Upper lobe of right lung (tissue), 1 donor: ENCODE results near the gene DDR2. TPM values are rescaled to one million over a fixed set of nuclear protein-coding genes. Genes with fewer than 3 reads are reported as not detected.

Experiments used
- ATAC-seq: fragments of 200-7000 bp; cut with Tn5 transposase; one replicate; pipeline ENCODE4 v1.9.1; 2020; ENCODE audit warnings: mild to moderate bottlenecking, moderate library complexity
- DNase-seq: peaks from one replicate; pipeline ENCODE4 v3.0.0-alpha.2; 2020
- H3K27ac ChIP-seq: fragments of 200-600 bp; one replicate; pipeline ENCODE4 v1.8.0; 2022
- H3K27me3 ChIP-seq: fragments of 200-600 bp; one replicate; pipeline ENCODE4 v1.8.0; 2022; ENCODE audit warnings: mild to moderate bottlenecking
- H3K36me3 ChIP-seq: fragments of 200-600 bp; one replicate; pipeline ENCODE4 v1.8.0; 2022
- H3K4me1 ChIP-seq: fragments of 200-600 bp; one replicate; pipeline ENCODE4 v1.8.0; 2022
- H3K4me3 ChIP-seq: fragments of 200-600 bp; one replicate; pipeline ENCODE4 v1.8.0; 2022; ENCODE audit warnings: mild to moderate bottlenecking
- H3K9me3 ChIP-seq: fragments of 200-600 bp; one replicate; pipeline ENCODE4 v1.8.0; 2022
- intact Hi-C: fragments of 100-400 bp; cut with DNase I; formaldehyde crosslinking; loops from one replicate; pipeline ENCODE4 v1.11.0; 2022
- total RNA-seq: library from RNA; stranded (reverse); fragmentation: NEBNext Ultra II Directional; extraction: Animal tissue kit (Norgen Biotek cat#: 25700); gene quantifications from one replicate; pipeline ENCODE4 v1.2.1, GENCODE V29; 2021
- TF ChIP-seq, protein P1 (sequence below): fragments of 200-600 bp; IDR thresholded peaks from one replicate; pipeline ENCODE4 v1.8.0; 2022; ENCODE audit warnings: antibody characterized with exemption
- donor health status: DM: no; HTN: yes; CAD: no; lungs with severe emphysema.

DDR2 gene
- total RNA-seq, 1 donor from 2014 or later = 44.6 TPM

GRCh38 chr1:162626761-162627160, 5.5 kb upstream of the DDR2 start:
- Histone ChIP-seq H3K4me3 (peak overlapping the region; percentile 15), H3K27me3 (no peaks in the 10 kb centered on the region), H3K9me3 (no peaks in the 10 kb centered on the region), H3K27ac (peak overlapping the region; percentile 13), H3K36me3 (no peaks in the 10 kb centered on the region), H3K4me1 (peaks cover 9% of the 10 kb centered on the region)
- intact Hi-C loops = no loop called here
- TF ChIP-seq, protein P1, sequence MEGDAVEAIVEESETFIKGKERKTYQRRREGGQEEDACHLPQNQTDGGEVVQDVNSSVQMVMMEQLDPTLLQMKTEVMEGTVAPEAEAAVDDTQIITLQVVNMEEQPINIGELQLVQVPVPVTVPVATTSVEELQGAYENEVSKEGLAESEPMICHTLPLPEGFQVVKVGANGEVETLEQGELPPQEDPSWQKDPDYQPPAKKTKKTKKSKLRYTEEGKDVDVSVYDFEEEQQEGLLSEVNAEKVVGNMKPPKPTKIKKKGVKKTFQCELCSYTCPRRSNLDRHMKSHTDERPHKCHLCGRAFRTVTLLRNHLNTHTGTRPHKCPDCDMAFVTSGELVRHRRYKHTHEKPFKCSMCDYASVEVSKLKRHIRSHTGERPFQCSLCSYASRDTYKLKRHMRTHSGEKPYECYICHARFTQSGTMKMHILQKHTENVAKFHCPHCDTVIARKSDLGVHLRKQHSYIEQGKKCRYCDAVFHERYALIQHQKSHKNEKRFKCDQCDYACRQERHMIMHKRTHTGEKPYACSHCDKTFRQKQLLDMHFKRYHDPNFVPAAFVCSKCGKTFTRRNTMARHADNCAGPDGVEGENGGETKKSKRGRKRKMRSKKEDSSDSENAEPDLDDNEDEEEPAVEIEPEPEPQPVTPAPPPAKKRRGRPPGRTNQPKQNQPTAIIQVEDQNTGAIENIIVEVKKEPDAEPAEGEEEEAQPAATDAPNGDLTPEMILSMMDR = no peak
- ATAC-seq (no peak), DNase-seq (no peak)

- intact Hi-C loops = no loop called here
- no peak overlapping the region for H3K4me3 ChIP-seq
- no peaks in the 10 kb centered on the region for H3K36me3 ChIP-seq
- peaks cover 9% of the 10 kb centered on the region for H3K4me1 ChIP-seq
- H3K27me3 ChIP-seq = no peaks in the 10 kb centered on the region
- no peaks in the 10 kb centered on the region for H3K9me3 ChIP-seq
- DNase-seq (no peak), ATAC-seq (peak; percentile 42)
- TF ChIP-seq, protein P1 = peak; percentile 46
- H3K27ac ChIP-seq = no peak overlapping the region
Measured at GRCh38 chr1:162627662-162628296, 4.5 kb upstream of the DDR2 start.

- Histone ChIP-seq H3K27ac (no peak overlapping the region), H3K9me3 (no peaks in the 10 kb centered on the region), H3K27me3 (no peaks in the 10 kb centered on the region), H3K4me3 (no peak overlapping the region), H3K36me3 (no peaks in the 10 kb centered on the region), H3K4me1 (peaks cover 9% of the 10 kb centered on the region)
- TF ChIP-seq, protein P1 = no peak
- intact Hi-C loops = no loop called here
- DNase-seq (no peak), ATAC-seq (no peak)
Measured at GRCh38 chr1:162629077-162629627, 3.1 kb upstream of the DDR2 start.

GRCh38 chr1:162629651-162630050, 2.6 kb upstream of the DDR2 start:
- Histone ChIP-seq H3K36me3 (no peaks in the 10 kb centered on the region), H3K27me3 (no peaks in the 10 kb centered on the region), H3K4me1 (peaks cover 9% of the 10 kb centered on the region), H3K4me3 (no peak overlapping the region), H3K27ac (peak overlapping the region; percentile 19), H3K9me3 (no peaks in the 10 kb centered on the region)
- DNase-seq (no peak), ATAC-seq (no peak)
- intact Hi-C loops = no loop called here
- TF ChIP-seq, protein P1 = no peak

DNA sequence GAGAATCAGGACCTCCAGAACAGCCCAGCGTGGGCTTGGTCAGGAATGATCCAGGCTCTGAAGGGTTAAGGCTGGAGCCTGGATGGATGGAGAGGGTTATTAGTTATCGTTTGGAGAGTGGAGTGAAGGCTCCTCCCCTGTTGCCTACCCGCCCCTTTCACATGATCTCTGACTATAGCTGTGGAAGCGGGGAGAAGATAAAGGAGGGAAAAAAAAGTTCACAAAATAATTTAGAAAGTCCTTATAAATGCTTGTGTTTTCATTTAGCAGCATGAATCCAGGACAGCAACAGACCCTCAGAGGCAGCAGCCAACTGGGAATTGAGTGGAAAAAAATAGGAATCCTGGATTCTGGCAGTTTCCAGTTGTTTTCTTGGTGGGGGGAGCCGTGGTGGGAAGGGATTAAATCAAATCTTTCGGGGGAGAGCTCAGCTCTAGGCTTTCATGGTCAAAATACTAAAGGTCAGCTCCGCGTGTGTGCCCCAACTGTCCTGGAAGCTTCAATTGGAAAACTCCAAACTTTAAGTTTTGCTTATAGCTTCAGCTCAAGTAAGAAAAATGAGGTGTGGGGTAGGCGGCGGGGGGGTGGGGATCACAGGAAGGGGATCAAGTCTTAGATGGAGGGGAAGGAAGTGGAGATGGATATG, 595 bp upstream of the DDR2 start:
- no peaks in the 10 kb centered on the region for H3K36me3 ChIP-seq
- no peaks in the 10 kb centered on the region for H3K27me3 ChIP-seq
- peaks cover 9% of the 10 kb centered on the region for H3K4me1 ChIP-seq
- DNase-seq (no peak), ATAC-seq (peak; percentile 42)
- no peaks in the 10 kb centered on the region for H3K9me3 ChIP-seq
- TF ChIP-seq, protein P1 = no peak
- intact Hi-C loops = no loop called here
- peak overlapping the region; percentile 51 for H3K4me3 ChIP-seq
- H3K27ac ChIP-seq = peak overlapping the region; percentile 70
